ENCODE data around the gene CBX7. TPM values are rescaled to one million over a fixed set of nuclear protein-coding genes. Genes with fewer than 3 reads are reported as not detected.

CBX7 gene
- polyA plus RNA-seq, 1 experiment: 5.3 TPM

GRCh38 chr22:39149915-39150847 lies 2.3 kb downstream of the CBX7 start:
- H3K4me3 ChIP-seq (ENCODE audit: low read depth, low read length): no peak overlapping the region
- peaks cover 4% of the 10 kb centered on the region for H3K27me3 ChIP-seq (ENCODE audit: control insufficient read depth, insufficient read depth, low read length)
- peaks cover 5% of the 10 kb centered on the region for H3K36me3 ChIP-seq (ENCODE audit: control insufficient read depth, insufficient read depth, low read length)
- ChIA-PET POLR2A (no interaction called here), CTCF (interaction anchor here (0.7 to 1.4 kb wide), 4 partner anchors 12 to 280 kb away, joined by 3 to 4 read pairs (median 3); no protein-coding TSS in a partner anchor)
- DNase-seq (ENCODE audit: low read depth): no peak
- TF ChIP-seq CTCF (IDR thresholded peaks at IDR 0.05; ENCODE audit: insufficient read depth, low read depth, low read length): no peak

GRCh38 chr22:39148727-39149535 lies 3.5 kb downstream of the CBX7 start:
- DNase-seq (ENCODE audit: low read depth): no peak
- ChIA-PET CTCF (interaction anchor here (0.6 to 1.4 kb wide), 8 partner anchors 11 to 383 kb away, joined by 3 to 4 read pairs (median 4); no protein-coding TSS in a partner anchor), POLR2A (no interaction called here)
- peaks cover 4% of the 10 kb centered on the region for H3K27me3 ChIP-seq (ENCODE audit: control insufficient read depth, insufficient read depth, low read length)
- peaks cover 5% of the 10 kb centered on the region for H3K36me3 ChIP-seq (ENCODE audit: control insufficient read depth, insufficient read depth, low read length)
- no peak for TF ChIP-seq CTCF (IDR thresholded peaks at IDR 0.05; ENCODE audit: insufficient read depth, low read depth, low read length)
- no peak overlapping the region for H3K4me3 ChIP-seq (ENCODE audit: low read depth, low read length)

- ChIA-PET CTCF (interaction anchor here (0.6 to 1.2 kb wide), 8 partner anchors 22 to 382 kb away, joined by 3 to 4 read pairs (median 4); no protein-coding TSS in a partner anchor), POLR2A (no interaction called here)
- DNase-seq (ENCODE audit: low read depth): no peak
- peaks cover 5% of the 10 kb centered on the region for H3K36me3 ChIP-seq (ENCODE audit: control insufficient read depth, insufficient read depth, low read length)
- H3K27me3 ChIP-seq (ENCODE audit: control insufficient read depth, insufficient read depth, low read length): peaks cover under 1% of the 10 kb centered on the region
- no peak overlapping the region for H3K4me3 ChIP-seq (ENCODE audit: low read depth, low read length)
- no peak for TF ChIP-seq CTCF (IDR thresholded peaks at IDR 0.05; ENCODE audit: insufficient read depth, low read depth, low read length)
Observed at GRCh38 chr22:39148026-39148726, 4.3 kb downstream of the CBX7 start.

- POLR2A ChIA-PET: no interaction called here
- Histone ChIP-seq H3K27me3 (ENCODE audit: control insufficient read depth, insufficient read depth, low read length) (no peaks in the 10 kb centered on the region), H3K4me3 (ENCODE audit: low read depth, low read length) (no peak overlapping the region), H3K36me3 (ENCODE audit: control insufficient read depth, insufficient read depth, low read length) (peaks cover 5% of the 10 kb centered on the region)
- no peak for TF ChIP-seq CTCF (IDR thresholded peaks at IDR 0.05; ENCODE audit: insufficient read depth, low read depth, low read length)
- CTCF ChIA-PET: interaction anchor here (0.6 kb wide), 2 partner anchors 29 to 171 kb away, joined by 4 read pairs; no protein-coding TSS in a partner anchor
- DNase-seq (ENCODE audit: low read depth): no peak
Observed at GRCh38 chr22:39147335-39148025, 5.0 kb downstream of the CBX7 start.
